T-helper 1 cell treated with Interleukin-12 subunit alpha and Interleukin-12 subunit beta and Interleukin-4 antibody, amounts not matched to agents 30 μg/mL and 1 μg/mL, for 36 hours (primary cell): ENCODE results near the gene TSPAN18.
"Not testable (repeated sequence)": the region's sequence is repeated elsewhere in the genome, so short reads cannot be mapped to it uniquely, and the experiment has no call there.

ENCODE experiments used
- H3K27ac Mint-ChIP-seq: one replicate; pipeline ENCODE4 v1.8.0; 2021; ENCODE audit warnings: mild to moderate bottlenecking, mixed read lengths
- H3K27me3 Mint-ChIP-seq: one replicate; pipeline ENCODE4 v1.8.0; 2021; ENCODE audit warnings: low read depth, mixed read lengths
- H3K36me3 Mint-ChIP-seq: one replicate; pipeline ENCODE4 v1.8.0; 2021; ENCODE audit warnings: low read depth, mixed read lengths
- H3K4me1 Mint-ChIP-seq: one replicate; pipeline ENCODE4 v1.8.0; 2021; ENCODE audit warnings: low read depth, mixed read lengths
- H3K4me3 Mint-ChIP-seq: one replicate; pipeline ENCODE4 v1.8.0; 2021; ENCODE audit warnings: mild to moderate bottlenecking, moderate library complexity, mixed read lengths
- H3K9me3 Mint-ChIP-seq: one replicate; pipeline ENCODE4 v1.8.0; 2021; ENCODE audit warnings: mixed read lengths

The TSPAN18 gene

DNA sequence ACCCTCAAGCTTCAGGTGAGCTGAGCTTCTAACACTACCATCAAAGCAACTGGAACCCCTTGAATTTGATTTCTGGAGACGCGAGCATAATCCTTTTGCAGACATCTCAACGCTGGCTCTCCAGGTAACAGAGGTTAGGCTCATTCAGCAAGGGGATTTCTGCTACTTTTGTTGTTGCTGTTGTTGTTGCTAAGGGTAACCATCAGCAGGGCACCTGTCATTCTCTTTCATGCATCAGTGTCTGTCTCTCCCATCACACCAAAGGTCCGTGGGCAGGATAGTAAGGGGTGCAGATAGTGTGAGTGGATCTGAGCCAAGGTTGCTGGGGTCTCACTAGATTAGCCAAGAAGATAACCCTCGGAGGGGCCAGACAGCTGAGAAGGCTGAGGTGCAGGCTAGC is 133.6 kb downstream of the TSPAN18 start:
- H3K4me1 Mint-ChIP-seq: peaks cover 24% of the 10 kb centered on the region
- H3K27ac Mint-ChIP-seq: no peak overlapping the region
- H3K4me3 Mint-ChIP-seq: no peak overlapping the region
- peaks cover 7% of the 10 kb centered on the region for H3K36me3 Mint-ChIP-seq
- peaks cover 75% of the 10 kb centered on the region for H3K27me3 Mint-ChIP-seq
- no peaks in the 10 kb centered on the region for H3K9me3 Mint-ChIP-seq

DNA sequence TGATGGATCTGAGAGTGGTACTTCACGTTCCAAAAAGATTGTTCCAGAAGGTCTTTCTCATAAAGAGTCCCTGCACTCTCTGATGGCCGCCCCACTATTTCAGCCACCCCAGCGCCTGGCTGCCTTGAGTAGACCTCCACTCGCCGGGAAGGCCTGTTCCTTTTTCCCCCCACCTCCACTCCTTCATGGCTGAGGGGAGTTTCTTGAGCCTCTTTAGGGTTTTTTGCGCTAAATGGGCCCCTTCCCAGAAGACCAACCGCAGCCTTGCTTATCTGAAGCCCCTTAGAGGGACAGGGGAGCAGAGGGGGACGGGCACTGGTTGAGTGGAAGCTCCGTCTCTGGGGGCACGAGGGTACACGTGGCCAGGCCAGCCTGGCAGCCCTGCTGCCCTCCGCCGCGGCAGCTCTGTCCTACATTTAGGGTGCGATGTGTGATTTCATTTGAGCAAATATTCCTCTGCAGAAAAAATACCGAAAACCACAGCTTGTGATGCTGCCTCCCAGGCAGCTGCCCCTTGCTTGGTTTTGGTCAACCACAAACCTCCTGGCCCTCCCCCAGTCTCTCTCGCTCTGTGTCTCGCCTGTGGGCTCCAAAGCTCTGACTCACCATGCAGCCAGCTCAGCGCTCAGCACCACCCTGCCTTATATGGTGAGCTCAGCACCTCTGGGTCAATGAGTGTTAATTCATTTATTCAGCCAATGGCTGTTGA is 135.2 kb downstream of the TSPAN18 start:
- Mint-ChIP-seq H3K4me3 (peak overlapping the region; percentile 17), H3K27me3 (peaks cover 73% of the 10 kb centered on the region), H3K27ac (peak overlapping the region; percentile 49), H3K36me3 (peaks cover 7% of the 10 kb centered on the region), H3K9me3 (no peaks in the 10 kb centered on the region), H3K4me1 (peaks cover 24% of the 10 kb centered on the region)

- Mint-ChIP-seq H3K4me1 (peaks cover 26% of the 10 kb centered on the region), H3K36me3 (peaks cover 7% of the 10 kb centered on the region), H3K4me3 (peak overlapping the region; percentile 17), H3K27me3 (peaks cover 72% of the 10 kb centered on the region), H3K9me3 (no peaks in the 10 kb centered on the region), H3K27ac (no peak overlapping the region)
Measured at GRCh38 chr11:44862558-44863101, 135.9 kb downstream of the TSPAN18 start.

DNA sequence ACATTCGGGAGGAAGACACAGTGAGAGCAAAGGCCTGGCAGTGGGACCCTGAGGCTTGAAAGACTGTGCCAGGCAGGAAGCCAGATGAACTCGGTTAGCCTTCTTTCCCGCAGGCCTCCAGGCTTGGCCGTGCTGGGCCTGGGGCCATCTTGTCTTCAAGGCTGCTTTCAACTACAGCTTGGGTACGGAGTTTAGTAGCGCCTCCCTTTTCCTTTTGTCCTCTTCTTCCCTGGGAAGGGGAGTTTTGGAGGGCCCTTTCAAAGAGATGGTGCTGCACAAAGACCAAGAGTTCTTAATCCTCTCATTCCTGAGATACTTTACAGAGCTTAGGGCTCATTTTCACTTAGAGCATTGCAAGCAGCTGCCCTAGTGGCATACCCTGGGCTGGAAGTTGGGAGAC is 136.5 kb downstream of the TSPAN18 start:
- H3K4me1 Mint-ChIP-seq: peaks cover 26% of the 10 kb centered on the region
- no peaks in the 10 kb centered on the region for H3K9me3 Mint-ChIP-seq
- H3K27me3 Mint-ChIP-seq: peaks cover 69% of the 10 kb centered on the region
- peaks cover 7% of the 10 kb centered on the region for H3K36me3 Mint-ChIP-seq
- no peak overlapping the region for H3K4me3 Mint-ChIP-seq
- no peak overlapping the region for H3K27ac Mint-ChIP-seq

DNA sequence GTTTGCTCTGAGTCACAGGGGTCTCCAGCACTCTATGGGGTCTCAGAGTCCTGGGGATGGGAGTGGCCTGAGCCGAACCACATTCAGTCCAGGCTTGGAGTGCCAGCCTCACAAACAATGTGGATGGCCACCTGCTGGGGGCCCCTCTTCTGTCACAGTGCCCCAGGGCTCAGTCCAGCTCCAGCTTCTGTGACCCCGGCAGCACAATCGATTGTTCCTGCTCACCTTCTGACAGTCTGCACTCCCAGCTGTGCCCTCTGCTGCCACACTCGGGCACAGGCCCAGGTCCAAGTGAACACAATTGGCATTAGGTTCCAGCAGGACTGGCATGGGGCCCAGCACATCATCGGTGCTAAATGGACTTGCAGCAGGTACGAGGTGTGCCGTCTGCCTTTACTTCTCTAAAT is 139.1 kb downstream of the TSPAN18 start:
- Mint-ChIP-seq H3K27me3 (peaks cover 48% of the 10 kb centered on the region), H3K36me3 (peaks cover 8% of the 10 kb centered on the region)

GRCh38 chr11:44866286-44866685 is 139.5 kb downstream of the TSPAN18 start:
- H3K27me3 Mint-ChIP-seq: peaks cover 47% of the 10 kb centered on the region
- no peak overlapping the region for H3K4me3 Mint-ChIP-seq
- peaks cover 7% of the 10 kb centered on the region for H3K9me3 Mint-ChIP-seq
- peaks cover 21% of the 10 kb centered on the region for H3K4me1 Mint-ChIP-seq
- peaks cover 8% of the 10 kb centered on the region for H3K36me3 Mint-ChIP-seq
- H3K27ac Mint-ChIP-seq: no peak overlapping the region

More for the DNA sequence above, 139.1 kb downstream of the TSPAN18 start:
- peaks cover 3% of the 10 kb centered on the region for H3K9me3 Mint-ChIP-seq
- peaks cover 24% of the 10 kb centered on the region for H3K4me1 Mint-ChIP-seq
- no peak overlapping the region for H3K4me3 Mint-ChIP-seq
- H3K27ac Mint-ChIP-seq: no peak overlapping the region

DNA sequence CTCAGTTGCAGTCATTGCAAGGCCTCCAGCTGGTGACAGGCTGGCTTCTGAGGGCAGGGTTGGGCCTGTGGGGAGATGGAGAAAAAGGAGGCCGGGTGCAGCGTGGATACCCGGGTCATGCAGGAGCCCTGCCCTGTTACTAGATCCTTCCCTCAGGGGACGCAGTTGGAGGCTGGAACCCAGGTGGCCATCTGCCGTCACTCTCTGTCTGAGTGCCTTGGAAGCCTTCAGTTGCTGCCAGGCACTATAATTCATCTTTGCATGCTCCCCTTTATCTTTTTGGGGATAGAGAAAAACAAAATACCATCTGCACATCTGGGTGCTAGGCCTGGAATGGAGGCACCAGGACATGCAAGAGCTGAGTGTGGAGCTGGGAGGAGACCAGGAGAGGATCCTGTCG is 141.3 kb downstream of the TSPAN18 start:
- H3K27me3 Mint-ChIP-seq: peaks cover 39% of the 10 kb centered on the region
- H3K27ac Mint-ChIP-seq: no peak overlapping the region
- H3K9me3 Mint-ChIP-seq: peaks cover 7% of the 10 kb centered on the region

GRCh38 chr11:44868455-44869421 is 142.0 kb downstream of the TSPAN18 start:
- Mint-ChIP-seq H3K36me3 (peaks cover 4% of the 10 kb centered on the region), H3K27me3 (peaks cover 35% of the 10 kb centered on the region), H3K4me3 (no peak overlapping the region), H3K27ac (no peak overlapping the region), H3K9me3 (peaks cover 7% of the 10 kb centered on the region), H3K4me1 (peaks cover 2% of the 10 kb centered on the region)

More for the DNA sequence above, 141.3 kb downstream of the TSPAN18 start:
- H3K4me1 Mint-ChIP-seq: peaks cover 4% of the 10 kb centered on the region
- H3K36me3 Mint-ChIP-seq: peaks cover 4% of the 10 kb centered on the region
- H3K4me3 Mint-ChIP-seq: no peak overlapping the region

DNA sequence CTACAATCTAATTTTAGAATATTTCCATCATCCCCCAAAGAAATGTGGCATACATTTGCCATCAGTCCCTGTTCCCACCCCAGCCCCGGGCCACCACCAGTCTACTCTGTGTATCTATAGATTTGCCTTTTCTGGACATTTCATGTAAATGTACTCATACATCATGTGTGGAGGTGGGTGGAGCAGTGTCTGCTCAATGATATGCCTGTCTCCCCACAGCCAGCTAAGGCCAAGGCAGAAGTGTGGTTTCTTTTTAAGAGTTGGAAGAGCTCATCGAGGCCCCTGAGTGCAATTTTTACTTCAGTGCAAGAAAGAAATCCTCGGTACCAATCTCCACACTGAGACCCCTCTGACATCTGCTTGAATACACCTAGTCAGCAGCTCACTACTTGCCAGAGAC is 143.4 kb downstream of the TSPAN18 start:
- Mint-ChIP-seq H3K27ac (no peak overlapping the region), H3K9me3 (peaks cover 7% of the 10 kb centered on the region), H3K4me1 (peaks cover 2% of the 10 kb centered on the region), H3K27me3 (peaks cover 30% of the 10 kb centered on the region), H3K36me3 (peaks cover 4% of the 10 kb centered on the region), H3K4me3 (no peak overlapping the region)

GRCh38 chr11:44870615-44871176 is 143.9 kb downstream of the TSPAN18 start:
- H3K4me3 Mint-ChIP-seq: no peak overlapping the region
- peaks cover 7% of the 10 kb centered on the region for H3K9me3 Mint-ChIP-seq
- no peak overlapping the region for H3K27ac Mint-ChIP-seq
- H3K4me1 Mint-ChIP-seq: peaks cover 2% of the 10 kb centered on the region
- peaks cover 24% of the 10 kb centered on the region for H3K27me3 Mint-ChIP-seq
- H3K36me3 Mint-ChIP-seq: peaks cover 4% of the 10 kb centered on the region

DNA sequence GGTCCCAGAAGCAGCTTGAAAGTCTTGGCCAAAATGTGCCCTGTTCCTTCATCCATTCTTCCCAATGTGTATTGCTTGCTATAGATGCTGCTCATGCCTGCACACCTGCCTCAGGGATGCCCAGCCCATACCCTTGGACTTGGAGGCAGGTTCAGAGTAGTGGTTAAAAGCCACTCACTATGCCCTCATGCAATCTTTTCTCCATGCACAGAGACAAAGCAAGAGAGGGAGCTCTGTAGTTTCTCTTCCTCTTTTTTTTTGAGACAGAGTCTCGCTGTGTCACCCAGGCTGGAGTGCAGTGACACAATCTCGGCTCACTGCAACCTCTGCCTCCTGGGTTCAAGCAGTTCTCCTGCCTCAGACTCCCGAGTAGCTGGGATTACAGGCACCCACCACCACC is 144.9 kb downstream of the TSPAN18 start:
- not testable (repeated sequence) for H3K4me3 Mint-ChIP-seq, H3K36me3 Mint-ChIP-seq, H3K9me3 Mint-ChIP-seq, H3K27ac Mint-ChIP-seq, H3K4me1 Mint-ChIP-seq
- peaks cover 19% of the 10 kb centered on the region for H3K27me3 Mint-ChIP-seq

DNA sequence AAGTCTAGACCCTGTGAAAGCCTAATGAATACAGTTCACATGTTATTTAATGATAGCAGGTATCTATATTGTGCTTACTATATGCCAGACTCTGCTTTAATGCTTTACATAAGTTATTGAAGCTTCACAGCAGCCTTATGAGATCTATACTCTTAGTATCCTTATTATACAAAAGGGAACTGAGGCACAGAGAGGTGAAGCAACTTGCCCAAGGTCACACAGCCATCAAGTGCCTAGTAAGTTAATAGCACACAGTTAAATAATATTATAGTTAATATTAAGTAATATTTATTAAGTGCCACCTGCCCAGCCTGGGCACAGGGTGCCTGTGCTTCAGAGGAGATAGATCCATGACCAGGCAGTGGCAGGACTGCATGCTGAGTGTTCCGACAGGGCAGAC is 145.8 kb downstream of the TSPAN18 start:
- no peak overlapping the region for H3K4me3 Mint-ChIP-seq
- H3K27ac Mint-ChIP-seq: no peak overlapping the region
- H3K9me3 Mint-ChIP-seq: peaks cover 7% of the 10 kb centered on the region
- H3K36me3 Mint-ChIP-seq: peaks cover 4% of the 10 kb centered on the region
- H3K4me1 Mint-ChIP-seq: peaks cover under 1% of the 10 kb centered on the region
- peaks cover 17% of the 10 kb centered on the region for H3K27me3 Mint-ChIP-seq

DNA sequence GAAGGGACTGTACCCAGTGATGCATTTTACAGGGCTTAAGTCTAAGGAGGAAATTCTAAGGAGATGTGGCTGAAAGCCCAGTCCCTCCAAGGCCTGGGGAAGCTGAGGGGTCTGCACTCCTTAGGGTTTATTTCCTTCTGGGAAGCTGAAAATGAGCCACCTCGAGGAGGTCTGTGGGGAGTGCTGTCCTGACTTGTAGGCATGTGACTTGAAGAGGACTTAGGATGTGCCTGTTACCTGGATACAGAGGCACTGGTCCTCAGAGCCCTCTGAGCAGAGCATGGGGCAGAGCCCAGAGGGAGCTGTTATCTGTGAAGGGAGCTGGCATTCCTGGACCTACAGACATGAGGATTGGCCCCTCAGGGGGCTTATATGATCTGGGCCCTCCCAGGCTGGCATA is 146.8 kb downstream of the TSPAN18 start:
- Mint-ChIP-seq H3K27ac (no peak overlapping the region), H3K4me3 (no peak overlapping the region), H3K36me3 (peaks cover 4% of the 10 kb centered on the region), H3K27me3 (peaks cover 13% of the 10 kb centered on the region), H3K4me1 (no peaks in the 10 kb centered on the region), H3K9me3 (peaks cover 7% of the 10 kb centered on the region)

DNA sequence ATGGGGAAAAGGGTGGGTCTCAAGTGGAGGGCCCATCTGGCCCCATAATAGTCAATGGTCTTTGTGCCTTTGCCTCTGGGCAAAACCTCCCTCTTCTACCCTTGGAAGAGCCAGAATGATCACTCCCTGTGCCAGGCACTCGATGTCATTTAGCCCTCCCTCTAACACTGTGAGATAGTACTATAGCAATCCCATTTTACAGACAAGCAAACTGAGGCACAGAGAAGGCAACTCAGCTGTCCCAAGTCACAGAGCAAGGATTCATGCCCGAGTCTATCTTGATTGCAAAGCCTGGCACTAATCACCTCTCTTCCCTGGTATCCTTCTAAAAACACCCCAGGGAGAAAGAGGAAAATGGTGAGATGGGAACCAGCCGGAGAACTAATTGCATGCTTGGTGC is 147.5 kb downstream of the TSPAN18 start:
- H3K27ac Mint-ChIP-seq: no peak overlapping the region
- no peak overlapping the region for H3K4me3 Mint-ChIP-seq
- peaks cover 13% of the 10 kb centered on the region for H3K27me3 Mint-ChIP-seq
- H3K9me3 Mint-ChIP-seq: peaks cover 7% of the 10 kb centered on the region
- H3K4me1 Mint-ChIP-seq: no peaks in the 10 kb centered on the region
- peaks cover 4% of the 10 kb centered on the region for H3K36me3 Mint-ChIP-seq
